Measurements from ENCODE around the gene GSTCD.
"Not testable (repeated sequence)": the region's sequence is repeated elsewhere in the genome, so short reads cannot be mapped to it uniquely, and the experiment has no call there.

The GSTCD gene

GRCh38 chr4:105708181-105709080 lies at the start of gene GSTCD, which contains the start of gene INTS12:
GSTCD (plus strand) TSS chr4:105708784; CDS start chr4:105717614, 8,830 bp downstream.
INTS12 (minus strand) TSS chr4:105708689; CDS start chr4:105700005, 8,684 bp downstream.
- peak; percentile 90 for DNase-seq (ENCODE audit: low spot score)

- DNase-seq (ENCODE audit: low spot score), result no peak
These were observed 49.4 kb upstream of the GSTCD start for GRCh38 chr4:105659190-105659589.

- no peak for DNase-seq (ENCODE audit: low spot score)
These were observed 47.6 kb upstream of the GSTCD start for GRCh38 chr4:105661028-105661427.

- DNase-seq (ENCODE audit: low spot score), result no peak
These were observed 45.5 kb upstream of the GSTCD start for GRCh38 chr4:105662935-105663675.

- no peak for DNase-seq (ENCODE audit: low spot score)
These were observed 41.9 kb upstream of the GSTCD start for GRCh38 chr4:105666693-105667092.

- DNase-seq (ENCODE audit: low spot score), result no peak
These were observed 37.9 kb upstream of the GSTCD start for GRCh38 chr4:105670684-105671083.

- no peak for DNase-seq (ENCODE audit: low spot score)
These were observed 37.3 kb upstream of the GSTCD start for GRCh38 chr4:105671301-105671700.

- DNase-seq (ENCODE audit: low spot score), result no peak
These were observed 34.6 kb upstream of the GSTCD start for GRCh38 chr4:105674011-105674410.

GRCh38 chr4:105677709-105678108 lies 30.9 kb upstream of the GSTCD start:
- no peak for DNase-seq (ENCODE audit: low spot score)

GRCh38 chr4:105679186-105679585 lies 29.4 kb upstream of the GSTCD start:
- no peak for DNase-seq (ENCODE audit: low spot score)

GRCh38 chr4:105683038-105683437 lies 25.5 kb upstream of the GSTCD start:
- no peak for DNase-seq (ENCODE audit: low spot score)

GRCh38 chr4:105686571-105686970 lies 22.0 kb upstream of the GSTCD start:
- DNase-seq (ENCODE audit: low spot score), result no peak

GRCh38 chr4:105694812-105695211 lies 13.8 kb upstream of the GSTCD start:
- DNase-seq (ENCODE audit: low spot score), result not testable (repeated sequence)

- not testable (repeated sequence) for DNase-seq (ENCODE audit: low spot score)
These were observed 12.8 kb upstream of the GSTCD start for GRCh38 chr4:105695832-105696231.

GRCh38 chr4:105698607-105699006 lies 10.0 kb upstream of the GSTCD start:
- no peak for DNase-seq (ENCODE audit: low spot score)

GRCh38 chr4:105707782-105708180 lies 803 bp upstream of the GSTCD start:
- DNase-seq (ENCODE audit: low spot score), result peak; percentile 17

GRCh38 chr4:105709081-105709450 lies 482 bp downstream of the GSTCD start:
- peak; percentile 18 for DNase-seq (ENCODE audit: low spot score)

GRCh38 chr4:105710012-105710600 lies 1.5 kb downstream of the GSTCD start:
- no peak for DNase-seq (ENCODE audit: low spot score)

- DNase-seq (ENCODE audit: low spot score), result no peak
These were observed 2.1 kb downstream of the GSTCD start for GRCh38 chr4:105710678-105711077.

GRCh38 chr4:105712766-105713165 lies 4.2 kb downstream of the GSTCD start:
- DNase-seq (ENCODE audit: low spot score), result no peak

- DNase-seq (ENCODE audit: low spot score), result peak; percentile 14
These were observed 5.5 kb downstream of the GSTCD start for GRCh38 chr4:105714071-105714521.

GRCh38 chr4:105714932-105715331 lies 6.3 kb downstream of the GSTCD start:
- DNase-seq (ENCODE audit: low spot score), result peak; percentile 8

Data from hematopoietic multipotent progenitor cell treated with erythropoietin and hydrocortisone succinate and interleukin-3 and kit ligand, for 15 days (in vitro differentiated cells).